ENCODE results near the gene NBAS.

NBAS gene

GRCh38 chr2:15432642-15433256, 128.4 kb downstream of the NBAS start:
- Histone ChIP-seq H4K20me1 (no peaks in the 10 kb centered on the region), H3K9me3 (no peaks in the 10 kb centered on the region), H3K4me3 (no peak overlapping the region), H3K4me1 (no peaks in the 10 kb centered on the region), H3K36me3 (no peaks in the 10 kb centered on the region), H3K4me2 (no peak overlapping the region), H3K27ac (no peak overlapping the region), H3K9ac (no peak overlapping the region), H3K27me3 (no peaks in the 10 kb centered on the region)
- TF ChIP-seq Cebpa-rat (IDR thresholded peaks at IDR 0.05), result no peak

DNA sequence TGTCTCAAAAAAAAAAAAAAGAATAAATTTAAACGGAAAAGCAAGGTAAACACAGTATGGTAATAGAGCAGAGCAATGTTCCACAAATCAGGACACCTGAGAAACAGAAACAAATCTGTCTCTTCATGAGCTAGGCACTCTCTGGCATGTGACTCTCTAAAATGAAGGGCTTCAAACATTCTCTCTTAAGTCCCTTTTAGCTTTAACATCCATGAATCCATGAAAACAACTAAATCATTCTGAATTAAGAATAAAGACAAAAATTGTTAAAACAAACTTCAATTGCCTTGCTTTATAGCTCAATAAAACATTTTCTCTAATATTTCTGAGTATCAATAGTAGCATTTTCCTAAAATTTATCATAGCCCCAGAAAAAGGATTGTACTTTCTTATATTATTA, 132.1 kb downstream of the NBAS start:
- H3K4me2 ChIP-seq, result no peak overlapping the region
- H3K9me3 ChIP-seq, result no peaks in the 10 kb centered on the region
- H3K36me3 ChIP-seq, result peaks cover 4% of the 10 kb centered on the region; the same call in 1 of the 2 replicates
- no peaks in the 10 kb centered on the region for H3K4me1 ChIP-seq
- H3K27ac ChIP-seq, result no peak overlapping the region
- no peak for TF ChIP-seq Cebpa-rat (IDR thresholded peaks at IDR 0.05)
- no peaks in the 10 kb centered on the region for H3K27me3 ChIP-seq
- H3K4me3 ChIP-seq, result no peak overlapping the region
- H4K20me1 ChIP-seq, result no peaks in the 10 kb centered on the region
- no peak overlapping the region for H3K9ac ChIP-seq

GRCh38 chr2:15427987-15428386, 133.1 kb downstream of the NBAS start:
- Histone ChIP-seq H3K4me2 (no peak overlapping the region), H3K9me3 (no peaks in the 10 kb centered on the region), H3K36me3 (peaks cover 10% of the 10 kb centered on the region; the same call in 1 of the 2 replicates), H4K20me1 (no peaks in the 10 kb centered on the region), H3K27ac (no peak overlapping the region), H3K4me1 (no peaks in the 10 kb centered on the region), H3K27me3 (no peaks in the 10 kb centered on the region), H3K9ac (no peak overlapping the region), H3K4me3 (no peak overlapping the region)
- TF ChIP-seq Cebpa-rat (IDR thresholded peaks at IDR 0.05), result no peak

GRCh38 chr2:15426606-15427005, 134.5 kb downstream of the NBAS start:
- H4K20me1 ChIP-seq, result no peaks in the 10 kb centered on the region
- TF ChIP-seq Cebpa-rat (IDR thresholded peaks at IDR 0.05), result no peak

DNA sequence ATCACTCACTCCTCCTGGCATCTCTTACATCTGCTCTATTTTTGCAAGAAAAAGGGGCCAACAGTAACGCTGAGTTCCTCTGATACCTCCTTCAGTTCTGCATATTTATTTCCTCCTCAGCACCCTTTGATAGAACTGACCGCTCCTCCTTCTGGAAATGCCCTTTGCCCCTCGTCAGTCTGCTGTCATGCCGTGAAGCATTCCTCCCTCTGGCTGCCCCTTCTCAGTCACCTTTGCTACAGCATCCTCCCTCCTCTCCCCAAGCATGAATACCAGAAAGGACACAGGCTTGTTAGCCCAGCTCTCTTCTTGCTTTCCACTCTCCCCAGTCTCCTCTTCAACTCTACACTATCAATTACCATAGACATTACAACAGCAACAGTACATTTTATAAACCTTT, 135.4 kb downstream of the NBAS start:
- no peaks in the 10 kb centered on the region for H4K20me1 ChIP-seq
- TF ChIP-seq Cebpa-rat (IDR thresholded peaks at IDR 0.05), result no peak
- no peak overlapping the region for H3K9ac ChIP-seq
- no peak overlapping the region for H3K4me3 ChIP-seq
- no peaks in the 10 kb centered on the region for H3K4me1 ChIP-seq
- no peaks in the 10 kb centered on the region for H3K9me3 ChIP-seq
- no peak overlapping the region for H3K4me2 ChIP-seq
- H3K27ac ChIP-seq, result no peak overlapping the region
- H3K36me3 ChIP-seq, result peaks cover 15% of the 10 kb centered on the region; the same call in 1 of the 2 replicates
- no peaks in the 10 kb centered on the region for H3K27me3 ChIP-seq

More at GRCh38 chr2:15426606-15427005, 134.5 kb downstream of the NBAS start:
- Histone ChIP-seq H3K9ac (no peak overlapping the region), H3K9me3 (no peaks in the 10 kb centered on the region), H3K4me1 (no peaks in the 10 kb centered on the region), H3K36me3 (peaks cover 15% of the 10 kb centered on the region; the same call in 1 of the 2 replicates), H3K4me3 (no peak overlapping the region), H3K4me2 (no peak overlapping the region), H3K27me3 (no peaks in the 10 kb centered on the region), H3K27ac (no peak overlapping the region)

- H3K4me2 ChIP-seq, result no peak overlapping the region
Measured at GRCh38 chr2:15421753-15422152, 139.4 kb downstream of the NBAS start.

GRCh38 chr2:15415748-15416147, 145.4 kb downstream of the NBAS start:
- H3K4me1 ChIP-seq, result no peaks in the 10 kb centered on the region
- H3K9me3 ChIP-seq, result no peaks in the 10 kb centered on the region
- no peak overlapping the region for H3K9ac ChIP-seq
- no peak overlapping the region for H3K4me3 ChIP-seq
- H3K27ac ChIP-seq, result no peak overlapping the region
- peaks cover 30% of the 10 kb centered on the region for H3K36me3 ChIP-seq
- H3K4me2 ChIP-seq, result no peak overlapping the region
- no peak for TF ChIP-seq Cebpa-rat (IDR thresholded peaks at IDR 0.05)
- no peaks in the 10 kb centered on the region for H3K27me3 ChIP-seq
- H4K20me1 ChIP-seq, result no peaks in the 10 kb centered on the region

More at GRCh38 chr2:15421753-15422152, 139.4 kb downstream of the NBAS start:
- Histone ChIP-seq H3K9ac (no peak overlapping the region), H3K27ac (no peak overlapping the region), H3K4me1 (no peaks in the 10 kb centered on the region), H3K4me3 (no peak overlapping the region), H3K36me3 (peaks cover 17% of the 10 kb centered on the region), H4K20me1 (no peaks in the 10 kb centered on the region), H3K27me3 (no peaks in the 10 kb centered on the region), H3K9me3 (no peaks in the 10 kb centered on the region)
- no peak for TF ChIP-seq Cebpa-rat (IDR thresholded peaks at IDR 0.05)

- Histone ChIP-seq H3K9me3 (no peaks in the 10 kb centered on the region), H3K4me1 (no peaks in the 10 kb centered on the region), H4K20me1 (no peaks in the 10 kb centered on the region), H3K9ac (no peak overlapping the region), H3K4me2 (no peak overlapping the region), H3K27me3 (no peaks in the 10 kb centered on the region), H3K36me3 (peaks cover 33% of the 10 kb centered on the region), H3K4me3 (no peak overlapping the region), H3K27ac (no peak overlapping the region)
- no peak for TF ChIP-seq Cebpa-rat (IDR thresholded peaks at IDR 0.05)
Measured at GRCh38 chr2:15412779-15413178, 148.4 kb downstream of the NBAS start.

DNA sequence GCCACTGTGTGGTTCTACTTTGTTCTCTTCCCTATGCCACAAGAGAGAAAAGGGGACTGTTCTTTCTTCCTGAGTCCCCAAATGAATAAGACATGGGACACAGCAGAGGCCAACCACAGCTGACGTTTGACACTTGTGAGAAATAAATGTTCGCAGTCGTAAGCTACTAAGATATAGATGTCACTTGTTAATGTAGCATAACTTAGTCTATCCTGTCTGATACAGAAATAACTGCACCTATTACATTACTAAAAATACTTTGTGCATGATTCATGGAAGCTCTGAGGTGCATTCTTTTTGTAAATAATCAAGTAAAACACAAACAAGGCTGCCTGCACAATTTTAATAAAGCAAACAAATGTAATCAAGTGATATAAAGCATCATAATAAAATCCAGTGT, 148.8 kb downstream of the NBAS start:
- Histone ChIP-seq H3K4me1 (no peaks in the 10 kb centered on the region), H3K27me3 (no peaks in the 10 kb centered on the region), H3K27ac (no peak overlapping the region), H3K4me3 (no peak overlapping the region), H3K4me2 (no peak overlapping the region), H3K9ac (no peak overlapping the region), H3K36me3 (peaks cover 33% of the 10 kb centered on the region), H3K9me3 (no peaks in the 10 kb centered on the region), H4K20me1 (no peaks in the 10 kb centered on the region)
- TF ChIP-seq Cebpa-rat (IDR thresholded peaks at IDR 0.05), result no peak

GRCh38 chr2:15410884-15411283, 150.2 kb downstream of the NBAS start:
- H3K27ac ChIP-seq, result no peak overlapping the region
- no peak overlapping the region for H3K4me2 ChIP-seq
- H3K27me3 ChIP-seq, result no peaks in the 10 kb centered on the region
- H4K20me1 ChIP-seq, result no peaks in the 10 kb centered on the region
- H3K4me1 ChIP-seq, result no peaks in the 10 kb centered on the region
- no peak overlapping the region for H3K9ac ChIP-seq
- no peaks in the 10 kb centered on the region for H3K9me3 ChIP-seq
- no peak for TF ChIP-seq Cebpa-rat (IDR thresholded peaks at IDR 0.05)
- H3K4me3 ChIP-seq, result no peak overlapping the region
- H3K36me3 ChIP-seq, result peaks cover 25% of the 10 kb centered on the region

- Histone ChIP-seq H3K9ac (no peak overlapping the region), H3K36me3 (peaks cover 15% of the 10 kb centered on the region)
- TF ChIP-seq Cebpa-rat (IDR thresholded peaks at IDR 0.05), result no peak
Measured at GRCh38 chr2:15408759-15409158, 152.4 kb downstream of the NBAS start.

More at GRCh38 chr2:15408759-15409158, 152.4 kb downstream of the NBAS start:
- Histone ChIP-seq H3K9me3 (no peaks in the 10 kb centered on the region), H4K20me1 (no peaks in the 10 kb centered on the region), H3K4me2 (no peak overlapping the region), H3K27me3 (no peaks in the 10 kb centered on the region), H3K4me1 (no peaks in the 10 kb centered on the region), H3K4me3 (no peak overlapping the region), H3K27ac (no peak overlapping the region)
